A673 (cell line): Measurements from ENCODE around the gene CIDEA. TPM values are rescaled to one million over a fixed set of nuclear protein-coding genes. Genes with fewer than 3 reads are reported as not detected.

Source experiments
- BruUV-seq: library from RNA; stranded (reverse); fragments of 400-500 nt; replicated peaks from 2 replicates; lab custom pipeline; 2021; lab: Mats Ljungman, UMichigan
- CTCF ChIA-PET: fragments of 300-600 bp; sonication (Branson Sonifier 250); formaldehyde crosslinking; loops from one replicate; lab custom pipeline; 2022; ENCODE audit warnings: antibody characterized with exemption; lab: Charles Lee
- POLR2A ChIA-PET: fragments of 300-600 bp; sonication (Branson Sonifier 250); formaldehyde crosslinking; loops from one replicate; lab custom pipeline; 2022; ENCODE audit warnings: antibody characterized with exemption; ENCODE audit not compliant: low non-redundant PET; lab: Charles Lee
- DNase-seq: peaks from one replicate; pipeline ENCODE4 v3.0.0-alpha.2; 2015; ENCODE audit warnings: low spot score
- H3K27ac ChIP-seq: fragments of 200-600 bp; sonication (generic); 2 replicates; pipeline ENCODE4 v1.5.1; 2016; ENCODE audit warnings: mixed run types, low read depth, mild to moderate bottlenecking, mixed read lengths, antibody characterized with exemption, low read length; ENCODE audit not compliant: poor library complexity, severe bottlenecking
- H3K27me3 ChIP-seq: fragments of 200-600 bp; sonication (generic); replicated peaks from 2 replicates; pipeline ENCODE4 v1.6.1; 2017; ENCODE audit warnings: mixed run types, low read depth, mild to moderate bottlenecking, mixed read lengths, antibody characterized with exemption, low read length; ENCODE audit not compliant: insufficient read depth, poor library complexity
- H3K36me3 ChIP-seq: fragments of 200-600 bp; sonication (generic); 2 replicates; pipeline ENCODE4 v1.6.1; 2016; ENCODE audit warnings: mixed run types, mild to moderate bottlenecking, mixed read lengths, antibody characterized with exemption, low read length; ENCODE audit not compliant: insufficient read depth, poor library complexity, severe bottlenecking
- H3K4me1 ChIP-seq: fragments of 200-600 bp; sonication (generic); 2 replicates; pipeline ENCODE4 v1.6.1; 2017; ENCODE audit warnings: mixed run types, mild to moderate bottlenecking, mixed read lengths, antibody characterized with exemption, low read length; ENCODE audit not compliant: insufficient read depth, poor library complexity, severe bottlenecking
- H3K4me3 ChIP-seq: fragments of 200-600 bp; sonication (generic); 2 replicates; pipeline ENCODE4 v1.5.1; 2016; ENCODE audit warnings: low read depth, mixed run types, mild to moderate bottlenecking, mixed read lengths, low read length; ENCODE audit not compliant: poor library complexity, severe bottlenecking
- H3K9me3 ChIP-seq: fragments of 200-600 bp; sonication (generic); 2 replicates; pipeline ENCODE4 v1.6.1; 2016; ENCODE audit warnings: mixed run types, low read depth, mild to moderate bottlenecking, mixed read lengths, antibody characterized with exemption, low read length; ENCODE audit not compliant: poor library complexity, severe bottlenecking
- CTCF ChIP-seq: fragments of 300-800, 200-600 bp; sonication (generic); conservative IDR thresholded peaks from 2 replicates; pipeline ENCODE4 v1.5.1; 2017; ENCODE audit warnings: low read depth, mild to moderate bottlenecking, antibody characterized with exemption, low read length, moderate library complexity, mixed read lengths
- EZH2 ChIP-seq: fragments of 200-600 bp; sonication (generic); IDR thresholded peaks from 2 replicates; pipeline ENCODE4 v1.6.1; 2017; ENCODE audit warnings: borderline replicate concordance, low read depth, mild to moderate bottlenecking, mixed read lengths, antibody characterized with exemption, low read length; ENCODE audit not compliant: poor library complexity, severe bottlenecking
- intact Hi-C: fragments of 100-400 bp; cut with micrococcal nuclease; formaldehyde crosslinking; loops from one replicate; pipeline ENCODE4 v1.10.0; 2022; ENCODE audit not compliant: unreplicated experiment
- total RNA-seq: library from RNA; stranded (reverse); gene quantifications from 2 replicates; pipeline ENCODE4 v1.2.3, GENCODE V29; 2021

CIDEA gene
- total RNA-seq, 1 experiment from 2014 or later, result not detected

- Histone ChIP-seq H3K36me3 (no peaks in the 10 kb centered on the region), H3K9me3 (no peaks in the 10 kb centered on the region), H3K4me3 (no peak overlapping the region), H3K27me3 (peaks cover 54% of the 10 kb centered on the region), H3K27ac (no peak overlapping the region), H3K4me1 (peaks cover 9% of the 10 kb centered on the region)
- ChIA-PET CTCF (no interaction called here), POLR2A (no interaction called here)
- intact Hi-C loops, result no loop called here
- TF ChIP-seq EZH2 (no peak), CTCF (no peak)
- DNase-seq, result no peak
- BruUV-seq, result no TSS peak
Measured at GRCh38 chr18:12253027-12253426, 1.1 kb upstream of the CIDEA start.

GRCh38 chr18:12253663-12254135, 462 bp upstream of the CIDEA start:
- Histone ChIP-seq H3K27me3 (peaks cover 52% of the 10 kb centered on the region), H3K27ac (no peak overlapping the region), H3K4me3 (peak overlapping the region; percentile 1), H3K4me1 (peaks cover 9% of the 10 kb centered on the region), H3K36me3 (no peaks in the 10 kb centered on the region), H3K9me3 (no peaks in the 10 kb centered on the region)
- TF ChIP-seq EZH2 (peak; percentile 66), CTCF (no peak)
- POLR2A ChIA-PET, result no interaction called here
- BruUV-seq, result no TSS peak
- no peak for DNase-seq
- CTCF ChIA-PET, result no interaction called here
- intact Hi-C loops, result no loop called here

GRCh38 chr18:12254820-12255511, 805 bp downstream of the CIDEA start:
- H3K27ac ChIP-seq, result no peak overlapping the region
- ChIA-PET POLR2A (no interaction called here), CTCF (interaction anchor here (1.5 kb wide), 1 partner anchor 17 kb away, joined by 5 read pairs; no protein-coding TSS in a partner anchor)
- H3K36me3 ChIP-seq, result no peaks in the 10 kb centered on the region
- DNase-seq, result no peak
- H3K27me3 ChIP-seq, result peaks cover 45% of the 10 kb centered on the region
- no peaks in the 10 kb centered on the region for H3K9me3 ChIP-seq
- no peak overlapping the region for H3K4me3 ChIP-seq
- BruUV-seq, result no TSS peak
- TF ChIP-seq EZH2, result no peak
- TF ChIP-seq CTCF, result no peak
- peaks cover 9% of the 10 kb centered on the region for H3K4me1 ChIP-seq
- intact Hi-C loops, result loop anchor here (5.0 kb wide), 1 partner anchor 52 kb away; the partner anchor contains the start of gene TUBB6
